Measurements from ENCODE around the gene SUPT5H.

The SUPT5H gene

GRCh38 chr19:39445196-39446111 lies at the start of gene SUPT5H:
Gene SUPT5H, plus strand, starts transcription at chr19:39445582. Its CDS starts 309 bp downstream, at chr19:39445891.
- DNase-seq: peak; percentile 99
- no peaks in the 10 kb centered on the region for H3K9me2 ChIP-seq (replicated peaks; ENCODE audit: insufficient read depth, low read length)
- TF ChIP-seq EZH2phosphoT487 (IDR thresholded peaks at IDR 0.05; ENCODE audit: low read length): no peak
- peak within 1 kb of the TSS; percentile 98 for H3K9ac ChIP-seq (ENCODE audit: low read length)
- peak within 1 kb of the TSS; percentile 99 for H3K4me3 ChIP-seq (ENCODE audit: low read length)
- H3K4me1 ChIP-seq (ENCODE audit: low read length): peaks cover 30% of the 10 kb centered on the region
- no peaks in the 10 kb centered on the region for H3K27me3 ChIP-seq (replicated peaks; ENCODE audit: insufficient read depth, low read length)
- H3K4me2 ChIP-seq (ENCODE audit: low read depth, low read length): peak within 1 kb of the TSS; percentile 87
- H3K9me3 ChIP-seq (replicated peaks; ENCODE audit: insufficient read depth, low read length): no peaks in the 10 kb centered on the region
- peaks cover 6% of the 10 kb centered on the region; the same call in 1 of the 2 replicates for H4K20me1 ChIP-seq (ENCODE audit: insufficient read depth, low read length)
- H3F3A ChIP-seq (ENCODE audit: insufficient read depth, low read length): peaks cover 20% of the 10 kb centered on the region
- peak within 1 kb of the TSS; percentile 88 for H3K27ac ChIP-seq (ENCODE audit: low read length)
- no peaks in the 10 kb centered on the region for H3K36me3 ChIP-seq (replicated peaks; ENCODE audit: insufficient read depth, low read length)
- peak within 1 kb of the TSS; percentile 57; the same call in 1 of the 2 replicates for H2AFZ ChIP-seq (ENCODE audit: low read length)
- peaks cover 55% of the 10 kb centered on the region for H3K79me2 ChIP-seq (ENCODE audit: low read length)

DNA sequence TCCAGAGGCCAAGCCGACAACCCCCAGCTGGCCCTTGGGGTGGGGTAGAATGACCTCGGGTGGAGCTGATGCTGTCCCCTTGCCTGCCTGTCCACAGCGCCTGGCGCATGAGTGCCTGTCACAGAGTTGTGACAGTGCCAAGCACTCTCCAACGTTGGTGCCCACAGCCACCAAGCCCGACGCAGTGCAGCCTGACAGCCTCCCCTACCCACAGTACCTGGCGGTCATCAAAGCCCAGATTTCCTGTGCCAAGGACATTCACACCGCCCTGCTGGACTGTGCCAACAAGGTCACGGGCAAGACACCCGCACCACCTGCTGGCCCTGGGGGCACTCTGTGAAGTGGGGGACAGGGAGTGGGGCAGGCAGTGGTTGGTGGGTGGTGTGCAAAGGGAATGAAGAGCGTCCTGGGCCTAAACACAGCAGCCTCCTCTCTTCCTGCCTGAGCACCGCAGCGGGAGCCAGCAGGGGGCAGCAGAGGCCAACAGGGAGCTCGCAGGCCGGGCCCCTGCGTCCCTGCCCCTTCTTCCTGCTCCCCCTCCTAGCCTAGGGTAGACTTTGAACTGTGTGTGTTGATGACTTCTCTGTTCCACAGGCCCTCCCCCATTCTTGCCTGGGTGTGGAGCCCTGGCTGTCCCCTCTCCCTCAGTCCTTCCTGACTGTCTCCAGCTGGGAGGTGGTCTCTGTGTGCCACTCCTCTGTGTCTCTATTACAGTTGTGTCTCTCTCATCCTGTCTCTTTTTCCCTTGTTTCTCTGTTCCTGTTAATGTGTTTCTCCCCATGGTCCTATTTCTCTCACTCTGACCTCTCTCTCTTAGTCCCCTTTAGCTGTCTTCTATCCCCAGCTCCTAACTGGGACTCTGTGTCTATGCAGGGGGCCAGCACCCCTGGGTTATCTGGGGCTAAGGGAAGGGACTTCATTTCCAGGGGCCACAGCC lies 47.8 kb upstream of the SUPT5H start:
- H3F3A ChIP-seq (ENCODE audit: insufficient read depth, low read length): peaks cover 41% of the 10 kb centered on the region
- no peak overlapping the region for H3K4me3 ChIP-seq (ENCODE audit: low read length)
- H3K4me2 ChIP-seq (ENCODE audit: low read depth, low read length): peak overlapping the region; percentile 48
- H4K20me1 ChIP-seq (ENCODE audit: insufficient read depth, low read length): no peaks in the 10 kb centered on the region
- peak overlapping the region; percentile 59 for H3K9ac ChIP-seq (ENCODE audit: low read length)
- peaks cover 39% of the 10 kb centered on the region for H3K4me1 ChIP-seq (ENCODE audit: low read length)
- DNase-seq: peak; percentile 82
- TF ChIP-seq, protein P1, sequence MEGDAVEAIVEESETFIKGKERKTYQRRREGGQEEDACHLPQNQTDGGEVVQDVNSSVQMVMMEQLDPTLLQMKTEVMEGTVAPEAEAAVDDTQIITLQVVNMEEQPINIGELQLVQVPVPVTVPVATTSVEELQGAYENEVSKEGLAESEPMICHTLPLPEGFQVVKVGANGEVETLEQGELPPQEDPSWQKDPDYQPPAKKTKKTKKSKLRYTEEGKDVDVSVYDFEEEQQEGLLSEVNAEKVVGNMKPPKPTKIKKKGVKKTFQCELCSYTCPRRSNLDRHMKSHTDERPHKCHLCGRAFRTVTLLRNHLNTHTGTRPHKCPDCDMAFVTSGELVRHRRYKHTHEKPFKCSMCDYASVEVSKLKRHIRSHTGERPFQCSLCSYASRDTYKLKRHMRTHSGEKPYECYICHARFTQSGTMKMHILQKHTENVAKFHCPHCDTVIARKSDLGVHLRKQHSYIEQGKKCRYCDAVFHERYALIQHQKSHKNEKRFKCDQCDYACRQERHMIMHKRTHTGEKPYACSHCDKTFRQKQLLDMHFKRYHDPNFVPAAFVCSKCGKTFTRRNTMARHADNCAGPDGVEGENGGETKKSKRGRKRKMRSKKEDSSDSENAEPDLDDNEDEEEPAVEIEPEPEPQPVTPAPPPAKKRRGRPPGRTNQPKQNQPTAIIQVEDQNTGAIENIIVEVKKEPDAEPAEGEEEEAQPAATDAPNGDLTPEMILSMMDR (IDR thresholded peaks at IDR 0.05; ENCODE audit: low read length): peak; percentile 95
- no peak for TF ChIP-seq EZH2phosphoT487 (IDR thresholded peaks at IDR 0.05; ENCODE audit: low read length)
- peak overlapping the region; percentile 75 for H3K27ac ChIP-seq (ENCODE audit: low read length)
- H3K9me2 ChIP-seq (replicated peaks; ENCODE audit: insufficient read depth, low read length): no peaks in the 10 kb centered on the region
- H3K9me3 ChIP-seq (replicated peaks; ENCODE audit: insufficient read depth, low read length): no peaks in the 10 kb centered on the region
- no peaks in the 10 kb centered on the region for H3K36me3 ChIP-seq (replicated peaks; ENCODE audit: insufficient read depth, low read length)
- H2AFZ ChIP-seq (ENCODE audit: low read length): no peak overlapping the region
- no peaks in the 10 kb centered on the region for H3K27me3 ChIP-seq (replicated peaks; ENCODE audit: insufficient read depth, low read length)
- peaks cover 25% of the 10 kb centered on the region for H3K79me2 ChIP-seq (ENCODE audit: low read length)

- Histone ChIP-seq H3K9me2 (replicated peaks; ENCODE audit: insufficient read depth, low read length) (no peaks in the 10 kb centered on the region), H3K4me1 (ENCODE audit: low read length) (peaks cover 40% of the 10 kb centered on the region), H4K20me1 (ENCODE audit: insufficient read depth, low read length) (no peaks in the 10 kb centered on the region), H3F3A (ENCODE audit: insufficient read depth, low read length) (peaks cover 49% of the 10 kb centered on the region), H3K9me3 (replicated peaks; ENCODE audit: insufficient read depth, low read length) (no peaks in the 10 kb centered on the region), H3K27me3 (replicated peaks; ENCODE audit: insufficient read depth, low read length) (no peaks in the 10 kb centered on the region), H3K36me3 (replicated peaks; ENCODE audit: insufficient read depth, low read length) (no peaks in the 10 kb centered on the region), H3K79me2 (ENCODE audit: low read length) (peaks cover 20% of the 10 kb centered on the region), H3K4me2 (ENCODE audit: low read depth, low read length) (peak overlapping the region; percentile 48), H2AFZ (ENCODE audit: low read length) (no peak overlapping the region), H3K4me3 (ENCODE audit: low read length) (no peak overlapping the region), H3K9ac (ENCODE audit: low read length) (peak overlapping the region; percentile 59), H3K27ac (ENCODE audit: low read length) (peak overlapping the region; percentile 75)
- peak; percentile 30 for DNase-seq
- TF ChIP-seq EZH2phosphoT487 (IDR thresholded peaks at IDR 0.05; ENCODE audit: low read length): no peak
- no peak for TF ChIP-seq EZH2 (optimal IDR thresholded peaks at IDR 0.05; ENCODE audit: low read depth, low read length)
- TF ChIP-seq, protein P1 (IDR thresholded peaks at IDR 0.05; ENCODE audit: low read length): no peak
These were observed 47.0 kb upstream of the SUPT5H start for GRCh38 chr19:39398297-39398864.
